Lung (tissue), 12 donors: ENCODE results near the gene PMIS2. TPM values are rescaled to one million over a fixed set of nuclear protein-coding genes. Genes with fewer than 3 reads are reported as not detected.

ENCODE experiments used
- ATAC-seq: fragments of 200-7000 bp; cut with Tn5 transposase; one replicate; pipeline ENCODE4 v1.9.1; 2020; ENCODE audit warnings: moderate number of reproducible peaks; ENCODE audit not compliant: insufficient read depth, low FRiP score
- DNase-seq, 3 donors: peaks; one replicate each; pipeline ENCODE4 v3.0.0-alpha.2; 2013 to 2017
- H3K27ac ChIP-seq, 2 donors: one replicate each; pipeline ENCODE4 v1.5.1; 2013; ENCODE audit warnings: mild to moderate bottlenecking in 2 of 2, moderate library complexity in 2 of 2, control low read depth in 1 of 2, inconsistent platforms in 1 of 2, low read depth in 1 of 2, low read length in 1 of 2
- H3K27me3 ChIP-seq, 3 donors: one replicate each; pipeline ENCODE4 v1.5.1; 2013; ENCODE audit warnings: low read length in 2 of 3; ENCODE audit not compliant: control insufficient read depth in 3 of 3, insufficient read depth in 3 of 3
- H3K36me3 ChIP-seq, 4 donors: one replicate each; pipeline ENCODE4 v1.5.1; 2013; ENCODE audit warnings: low read length in 4 of 4, mild to moderate bottlenecking in 1 of 4, moderate library complexity in 1 of 4; ENCODE audit not compliant: control insufficient read depth in 4 of 4, insufficient read depth in 4 of 4
- H3K4me1 ChIP-seq, 5 donors: one replicate each; pipeline ENCODE4 v1.5.1; 2013; ENCODE audit warnings: low read length in 5 of 5, mild to moderate bottlenecking in 2 of 5, moderate library complexity in 1 of 5; ENCODE audit not compliant: control insufficient read depth in 5 of 5, insufficient read depth in 5 of 5
- H3K4me3 ChIP-seq: one replicate; pipeline ENCODE4 v1.5.1; 2013; ENCODE audit warnings: mild to moderate bottlenecking, control low read depth, moderate library complexity
- H3K9ac ChIP-seq, 2 donors: one replicate each; pipeline ENCODE4 v1.5.1; 2013; ENCODE audit warnings: low read length in 2 of 2, control low read depth in 1 of 2; ENCODE audit not compliant: insufficient read depth in 1 of 2
- H3K9me3 ChIP-seq, 4 donors: one replicate each; pipeline ENCODE4 v1.5.1; 2013; ENCODE audit warnings: low read length in 3 of 4, mild to moderate bottlenecking in 1 of 4, moderate library complexity in 1 of 4; ENCODE audit not compliant: control insufficient read depth in 4 of 4, insufficient read depth in 3 of 4
- WGBS, 2 donors: extraction: QIAGEN DNeasy Blood & Tissue Kit; methylation state at CpG; one replicate each; pipeline ENCODE4 v1.1.7; 2013; 5-methylcytosine and 5-hydroxymethylcytosine counted together
- polyA plus RNA-seq, 2 donors: library from polyadenylated mRNA; stranded (reverse); fragments of 200-250 nt; gene quantifications; one replicate each; pipeline ENCODE4 v1.2.1, GENCODE V29; 2013
- total RNA-seq, 2 donors: library from RNA; depleted of rRNA in 1 of 2; stranded (reverse); fragments of >200 nt in 1 of 2; gene quantifications; one replicate each; pipeline ENCODE4 v1.2.1, GENCODE V29; 2014 to 2021
- TF ChIP-seq, protein P1 (sequence below): IDR thresholded peaks from 2 replicates; pipeline ENCODE4 v1.5.1; 2012; ENCODE audit warnings: mild to moderate bottlenecking; ENCODE audit errors: control extremely low read depth, extremely low read depth
- donor health status: control.
- donor health status: control.
- donor health status: Bipolar disorder and iron deficiency.
- donor health status: healthy.
- donor health status: DM: yes; HTN: yes; CAD: no.

The PMIS2 gene
- total and polyA plus RNA-seq, 4 donors: not detected

DNA sequence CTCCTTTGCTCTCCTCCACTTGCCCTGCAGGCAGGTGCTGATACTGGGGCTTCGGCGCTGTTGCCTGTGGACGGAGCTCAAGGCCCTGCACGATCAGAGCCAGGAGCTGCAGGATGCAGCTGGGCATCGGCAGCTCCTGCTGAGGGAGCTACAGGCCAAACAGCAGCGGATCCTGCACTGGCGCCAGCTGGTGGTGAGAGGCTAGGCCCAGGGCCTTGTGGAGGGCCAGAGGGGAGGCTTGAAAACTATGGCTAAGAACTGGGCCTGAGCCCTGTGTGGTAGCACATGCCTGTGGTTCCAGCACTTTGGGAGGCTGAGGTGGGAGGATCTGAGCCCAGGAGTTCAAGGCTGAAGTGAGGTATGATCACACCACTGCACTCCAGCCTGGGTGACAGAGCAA lies 32.9 kb downstream of the PMIS2 start:
- TF ChIP-seq, protein P1, sequence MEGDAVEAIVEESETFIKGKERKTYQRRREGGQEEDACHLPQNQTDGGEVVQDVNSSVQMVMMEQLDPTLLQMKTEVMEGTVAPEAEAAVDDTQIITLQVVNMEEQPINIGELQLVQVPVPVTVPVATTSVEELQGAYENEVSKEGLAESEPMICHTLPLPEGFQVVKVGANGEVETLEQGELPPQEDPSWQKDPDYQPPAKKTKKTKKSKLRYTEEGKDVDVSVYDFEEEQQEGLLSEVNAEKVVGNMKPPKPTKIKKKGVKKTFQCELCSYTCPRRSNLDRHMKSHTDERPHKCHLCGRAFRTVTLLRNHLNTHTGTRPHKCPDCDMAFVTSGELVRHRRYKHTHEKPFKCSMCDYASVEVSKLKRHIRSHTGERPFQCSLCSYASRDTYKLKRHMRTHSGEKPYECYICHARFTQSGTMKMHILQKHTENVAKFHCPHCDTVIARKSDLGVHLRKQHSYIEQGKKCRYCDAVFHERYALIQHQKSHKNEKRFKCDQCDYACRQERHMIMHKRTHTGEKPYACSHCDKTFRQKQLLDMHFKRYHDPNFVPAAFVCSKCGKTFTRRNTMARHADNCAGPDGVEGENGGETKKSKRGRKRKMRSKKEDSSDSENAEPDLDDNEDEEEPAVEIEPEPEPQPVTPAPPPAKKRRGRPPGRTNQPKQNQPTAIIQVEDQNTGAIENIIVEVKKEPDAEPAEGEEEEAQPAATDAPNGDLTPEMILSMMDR: no peak
- Histone ChIP-seq H3K4me1 (no peaks in the 10 kb centered on the region), H3K27me3 (no peaks in the 10 kb centered on the region), H3K9me3 (no peaks in the 10 kb centered on the region), H3K36me3 (peaks cover 0 to 19% (median 11%) of the 10 kb centered on the region in 4 donors), H3K4me3 (no peak overlapping the region), H3K9ac (no peak overlapping the region), H3K27ac (no peak overlapping the region)
- DNase-seq (no peak), ATAC-seq (no peak)
- 88 to 91% methylated on average over 7 of the region's 7 CpGs for WGBS, 2 donors

DNA sequence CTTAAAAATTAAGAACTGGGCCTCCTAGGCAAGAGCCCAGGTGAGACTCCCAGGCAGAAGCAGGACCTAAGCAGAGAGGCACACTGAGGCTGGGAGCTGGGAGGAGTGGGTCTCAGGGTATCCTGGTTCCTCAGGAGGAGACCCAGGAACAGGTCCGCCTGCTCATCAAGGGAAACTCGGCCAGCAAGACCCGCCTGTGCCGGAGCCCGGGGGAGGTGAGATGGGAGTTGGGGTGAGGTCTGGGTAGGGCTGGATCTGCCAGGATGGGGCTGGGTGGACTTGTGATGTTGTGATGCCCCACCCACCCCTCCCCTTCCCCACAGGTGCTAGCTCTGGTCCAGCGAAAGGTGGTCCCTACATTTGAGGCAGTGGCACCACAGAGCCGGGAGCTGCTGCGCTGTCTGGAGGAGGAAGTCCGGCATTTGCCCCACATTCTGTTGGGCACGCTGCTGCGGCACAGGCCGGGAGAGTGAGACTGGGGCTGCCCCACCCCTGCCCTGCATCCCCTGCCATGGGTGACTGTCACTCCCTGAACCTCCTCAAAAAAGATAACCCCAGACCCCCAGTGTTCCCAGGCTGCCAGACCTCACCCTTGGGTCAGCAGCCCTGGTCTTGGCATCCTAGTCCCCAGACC lies 33.4 kb downstream of the PMIS2 start:
- WGBS, 2 donors: 97 to 99% methylated on average over 11 to 12 of the region's 12 CpGs
- TF ChIP-seq, protein P1: no peak
- H3K9ac ChIP-seq: no peak overlapping the region
- no peaks in the 10 kb centered on the region for H3K9me3 ChIP-seq
- no peaks in the 10 kb centered on the region for H3K27me3 ChIP-seq
- no peaks in the 10 kb centered on the region for H3K4me1 ChIP-seq
- DNase-seq: no peak
- ATAC-seq: no peak
- H3K4me3 ChIP-seq: no peak overlapping the region
- H3K36me3 ChIP-seq: peaks cover 0 to 19% (median 11%) of the 10 kb centered on the region in 4 donors
- no peak overlapping the region for H3K27ac ChIP-seq

DNA sequence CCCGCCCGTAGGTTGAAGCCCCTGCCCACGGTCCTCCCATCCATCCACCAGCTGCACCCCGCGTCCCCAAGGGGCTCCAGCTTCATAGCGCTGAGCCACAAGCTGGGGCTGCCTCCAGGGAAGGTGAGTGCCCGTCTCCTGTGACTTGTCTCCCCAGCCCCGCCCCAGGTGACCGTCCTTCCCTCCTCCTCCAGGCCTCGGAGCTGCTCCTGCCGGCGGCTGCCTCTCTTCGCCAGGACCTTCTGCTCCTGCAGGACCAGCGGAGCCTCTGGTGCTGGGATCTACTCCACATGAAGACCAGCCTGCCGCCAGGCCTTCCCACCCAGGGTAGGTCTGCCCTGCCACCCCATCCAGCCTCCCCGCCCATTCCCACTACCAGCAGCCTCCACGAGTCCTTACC lies 34.0 kb downstream of the PMIS2 start:
- Histone ChIP-seq H3K9me3 (no peaks in the 10 kb centered on the region), H3K4me1 (no peaks in the 10 kb centered on the region), H3K9ac (no peak overlapping the region), H3K27me3 (no peaks in the 10 kb centered on the region), H3K4me3 (no peak overlapping the region), H3K36me3 (peaks cover 0 to 19% (median 11%) of the 10 kb centered on the region in 4 donors), H3K27ac (no peak overlapping the region)
- DNase-seq (no peak), ATAC-seq (no peak)
- TF ChIP-seq, protein P1: no peak
- 94 to 95% methylated on average over 17 of the region's 17 CpGs for WGBS, 2 donors

DNA sequence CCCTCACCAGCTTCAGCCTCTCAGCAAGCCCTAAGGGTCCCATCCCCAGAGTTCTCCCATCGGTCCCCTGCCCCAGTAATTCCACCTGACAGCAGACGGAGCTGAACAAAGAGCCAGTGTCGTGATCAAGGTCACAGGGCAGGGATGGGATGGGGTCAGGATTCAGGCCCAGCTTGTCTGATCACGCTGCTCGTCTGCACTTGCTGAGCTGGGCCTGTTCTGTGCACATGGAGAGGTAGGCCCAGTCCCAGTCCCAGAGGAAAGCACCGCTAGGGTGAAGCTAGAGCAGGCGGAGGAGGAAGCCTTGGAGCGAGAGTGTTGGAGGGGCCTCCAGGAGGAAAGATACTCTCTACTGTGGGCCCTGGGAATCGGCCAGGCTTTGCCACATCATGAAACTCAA lies 35.7 kb downstream of the PMIS2 start:
- Histone ChIP-seq H3K9me3 (no peaks in the 10 kb centered on the region), H3K36me3 (peaks cover 0 to 16% (median 5%) of the 10 kb centered on the region in 4 donors), H3K4me3 (no peak overlapping the region), H3K9ac (no peak overlapping the region), H3K4me1 (no peaks in the 10 kb centered on the region), H3K27me3 (no peaks in the 10 kb centered on the region), H3K27ac (no peak overlapping the region)
- ATAC-seq (no peak), DNase-seq (no peak)
- TF ChIP-seq, protein P1: no peak
- 96 to 97% methylated on average over 9 of the region's 9 CpGs for WGBS, 2 donors
